ENCODE measurements around the gene SLC25A18. TPM values are rescaled to one million over a fixed set of nuclear protein-coding genes. Genes with fewer than 3 reads are reported as not detected.
A peak's percentile ranks its signal among the peaks of the same experiment; 100 is the strongest.

Gene SLC25A18
- total and polyA plus RNA-seq, 2 of the 8 experiments (the other 6 are each of a cell fraction or from before 2014, with no cell fraction given): 2.8 to 2.9 TPM

DNA sequence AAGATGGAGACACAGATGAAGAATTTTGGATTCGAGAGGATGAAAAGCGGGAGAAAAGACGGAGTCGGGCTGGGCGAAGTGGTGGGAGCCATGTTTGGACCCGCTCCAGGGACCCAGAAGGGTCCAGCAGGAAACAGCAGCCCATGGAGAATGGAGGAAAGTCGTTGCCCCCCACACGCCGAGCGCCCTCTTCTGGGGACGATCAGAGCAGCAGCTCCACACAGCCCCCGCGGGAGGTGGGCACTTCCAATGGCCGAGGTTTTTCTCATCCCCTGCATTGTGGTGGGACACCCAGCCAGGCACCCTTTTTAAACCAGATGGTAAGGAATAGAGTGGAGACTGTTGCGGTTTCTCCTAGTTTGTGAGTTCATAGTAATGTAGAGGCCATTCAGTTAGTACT lies 22.8 kb upstream of the SLC25A18 start:
- no peak overlapping the region for H2BK5ac ChIP-seq (ENCODE audit: low read depth, low read length)
- H3K9me3 ChIP-seq (ENCODE audit: insufficient read depth in 2 of 2, low read depth in 1 of 2, low read length in 1 of 2): no peaks in the 10 kb centered on the region
- no peak overlapping the region for H3K9ac ChIP-seq (replicated peaks in 1 of 4; ENCODE audit: extremely low read depth in 1 of 4, low read depth in 3 of 4, low read length in 3 of 4)
- peaks cover 0 to 7% (median 4%) of the 10 kb centered on the region in 4 experiments; a peak in 3 of 7 replicates for H3K4me1 ChIP-seq (replicated peaks in 1 of 4; ENCODE audit: control insufficient read depth in 3 of 4, insufficient read depth in 4 of 4, low read length in 3 of 4)
- no peak overlapping the region for H3K4me3 ChIP-seq (ENCODE audit: extremely low read depth in 1 of 4, insufficient read depth in 2 of 4, low read depth in 3 of 4, low read length in 4 of 4)
- FAIRE-seq: no peak
- no peak overlapping the region for H3K56ac ChIP-seq (replicated peaks; ENCODE audit: insufficient read length, low read depth, low read length)
- H3K4ac ChIP-seq (replicated peaks; ENCODE audit: insufficient read length, low read depth, low read length): no peak overlapping the region
- H3K18ac ChIP-seq (ENCODE audit: extremely low read depth, low read length): no peak overlapping the region
- H4K8ac ChIP-seq (ENCODE audit: extremely low read depth, insufficient read depth, low read length): no peak overlapping the region
- no peaks in the 10 kb centered on the region; the same call in 1 of the 2 replicates for H3K23me2 ChIP-seq (ENCODE audit: low read depth, low read length)
- peak in 1 of 2 experiments; percentile 82 for DNase-seq (ENCODE audit: low read depth in 1 of 2, low spot score in 2 of 2)
- ChIA-PET CTCF (ENCODE audit: partially characterized antibody) (interaction anchor here (1.0 kb wide), 1 partner anchor 22 kb away, joined by 6 read pairs; the partner anchor contains the start of gene SLC25A18), POLR2A (ENCODE audit: partially characterized antibody) (interaction anchor here (0.6 kb wide), 1 partner anchor 290 kb away, joined by 3 read pairs; no protein-coding TSS in a partner anchor)
- no peak overlapping the region for H2AFZ ChIP-seq (ENCODE audit: low read length)
- H4K20me1 ChIP-seq (replicated peaks in 1 of 2; ENCODE audit: control insufficient read depth in 1 of 2, insufficient read depth in 2 of 2, low read length in 2 of 2): peaks cover 0 to 2% of the 10 kb centered on the region in 2 experiments
- H2BK15ac ChIP-seq (ENCODE audit: low read length): no peak overlapping the region
- H3K27me3 ChIP-seq (replicated peaks in 1 of 4; ENCODE audit: control insufficient read depth in 3 of 4, extremely low read depth in 1 of 4, insufficient read depth in 3 of 4, low read length in 3 of 4): no peaks in the 10 kb centered on the region
- no peak overlapping the region for H2AK5ac ChIP-seq (ENCODE audit: low read depth, low read length)
- no peak overlapping the region for H3K23ac ChIP-seq (ENCODE audit: insufficient read length)
- WGBS, 2 experiments (ENCODE audit: extremely low coverage in 1 of 2, insufficient coverage in 1 of 2, insufficient read length in 1 of 2, insufficient replicate concordance in 2 of 2, low coverage in 1 of 2, low lambda C conversion rate in 2 of 2, missing lambda C conversion rate in 1 of 2): 90 to 100% methylated on average over 3 to 15 of the region's 15 CpGs
- no peak overlapping the region for H2BK20ac ChIP-seq (ENCODE audit: low read length)
- TF ChIP-seq POLR2AphosphoS5 (IDR thresholded peaks at IDR 0.05; ENCODE audit: low read depth, low read length) (no peak), PHF8 (conservative IDR thresholded peaks at IDR 0.05; ENCODE audit: low read depth, low read length) (no peak), RAD21 (IDR thresholded peaks at IDR 0.05 in 1 of 2, conservative IDR thresholded peaks at IDR 0.05 in 1 of 2; ENCODE audit: low read depth in 2 of 2, low read length in 2 of 2) (peak; percentile 59), YY1 (IDR thresholded peaks at IDR 0.05; ENCODE audit: low read depth, low read length) (peak; percentile 71), KDM1A (IDR thresholded peaks at IDR 0.05; ENCODE audit: borderline replicate concordance, low read length) (peak; percentile 24; the same call in 1 of the 2 replicates), GABPA (IDR thresholded peaks at IDR 0.05; ENCODE audit: borderline replicate concordance, insufficient read depth, low read length) (no peak), EP300 (IDR thresholded peaks at IDR 0.05; ENCODE audit: borderline replicate concordance in 1 of 2, low read depth in 2 of 2, low read length in 2 of 2) (no peak)
- TF ChIP-seq, protein P1, sequence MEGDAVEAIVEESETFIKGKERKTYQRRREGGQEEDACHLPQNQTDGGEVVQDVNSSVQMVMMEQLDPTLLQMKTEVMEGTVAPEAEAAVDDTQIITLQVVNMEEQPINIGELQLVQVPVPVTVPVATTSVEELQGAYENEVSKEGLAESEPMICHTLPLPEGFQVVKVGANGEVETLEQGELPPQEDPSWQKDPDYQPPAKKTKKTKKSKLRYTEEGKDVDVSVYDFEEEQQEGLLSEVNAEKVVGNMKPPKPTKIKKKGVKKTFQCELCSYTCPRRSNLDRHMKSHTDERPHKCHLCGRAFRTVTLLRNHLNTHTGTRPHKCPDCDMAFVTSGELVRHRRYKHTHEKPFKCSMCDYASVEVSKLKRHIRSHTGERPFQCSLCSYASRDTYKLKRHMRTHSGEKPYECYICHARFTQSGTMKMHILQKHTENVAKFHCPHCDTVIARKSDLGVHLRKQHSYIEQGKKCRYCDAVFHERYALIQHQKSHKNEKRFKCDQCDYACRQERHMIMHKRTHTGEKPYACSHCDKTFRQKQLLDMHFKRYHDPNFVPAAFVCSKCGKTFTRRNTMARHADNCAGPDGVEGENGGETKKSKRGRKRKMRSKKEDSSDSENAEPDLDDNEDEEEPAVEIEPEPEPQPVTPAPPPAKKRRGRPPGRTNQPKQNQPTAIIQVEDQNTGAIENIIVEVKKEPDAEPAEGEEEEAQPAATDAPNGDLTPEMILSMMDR (IDR thresholded peaks at IDR 0.05; ENCODE audit: control extremely low read depth in 1 of 3, insufficient read depth in 1 of 3, low read depth in 1 of 3, low read length in 3 of 3): peak; percentile 66 to 75 (median 71)
- TF ChIP-seq, protein P2, sequence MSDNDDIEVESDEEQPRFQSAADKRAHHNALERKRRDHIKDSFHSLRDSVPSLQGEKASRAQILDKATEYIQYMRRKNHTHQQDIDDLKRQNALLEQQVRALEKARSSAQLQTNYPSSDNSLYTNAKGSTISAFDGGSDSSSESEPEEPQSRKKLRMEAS (IDR thresholded peaks at IDR 0.05): no peak
- H2BK12ac ChIP-seq (ENCODE audit: low read depth, low read length): no peak overlapping the region
- peaks cover 29 to 76% (median 46%) of the 10 kb centered on the region in 4 experiments for H3K36me3 ChIP-seq (ENCODE audit: control insufficient read depth in 2 of 4, insufficient read depth in 4 of 4, low read length in 3 of 4)
- H3K14ac ChIP-seq (ENCODE audit: insufficient read length): no peak overlapping the region
- H4K5ac ChIP-seq (ENCODE audit: insufficient read length, low read depth, low read length): no peak overlapping the region
- no peak overlapping the region for H2BK120ac ChIP-seq (replicated peaks; ENCODE audit: low read depth, low read length)
- H4K91ac ChIP-seq (replicated peaks; ENCODE audit: insufficient read length, low read length): no peak overlapping the region
- no peak overlapping the region for H3K4me2 ChIP-seq (ENCODE audit: insufficient read depth in 1 of 2, low read depth in 2 of 2, low read length in 2 of 2)
- no peaks in the 10 kb centered on the region; the same call in 1 of the 2 replicates for H3K79me1 ChIP-seq (ENCODE audit: low read depth, low read length)
- H3K79me2 ChIP-seq (ENCODE audit: control insufficient read depth in 1 of 2, insufficient read depth in 2 of 2, low read length in 2 of 2): peaks cover 0 to 5% of the 10 kb centered on the region in 2 experiments; a peak in 1 of 4 replicates
- H3K27ac ChIP-seq (ENCODE audit: low read depth, low read length): no peak overlapping the region
